Tibial artery (tissue), 4 donors: ENCODE results near the gene HSPA1L.
"Not testable (repeated sequence)": the region's sequence is repeated elsewhere in the genome, so short reads cannot be mapped to it uniquely, and the experiment has no call there.

Source experiments
- DNase-seq, 2 donors: peaks; one replicate each; pipeline ENCODE4 v3.0.0-alpha.2; 2019
- H3K27ac ChIP-seq, 2 donors: fragments of 200-600 bp; sonication (generic) in 1 of 2; 1 replicate in 1 of 2; 2 replicates in 1 of 2; pipeline ENCODE4 v1.5.1; 2018 to 2019; ENCODE audit warnings: mild to moderate bottlenecking in 1 of 2
- H3K27me3 ChIP-seq, 2 donors: fragments of 200-600 bp; sonication (generic) in 1 of 2; one replicate each; pipeline versions ENCODE4 v1.5.1 to v1.6.0; 2016 to 2019
- H3K36me3 ChIP-seq, 3 donors: fragments of 200-600 bp; sonication (generic) in 2 of 3; one replicate each; pipeline ENCODE4 v1.5.1; 2016 to 2019; ENCODE audit warnings: mild to moderate bottlenecking in 2 of 3
- H3K4me1 ChIP-seq, 4 donors: fragments of 200-600 bp; sonication (generic) in 2 of 4; 1 replicate in 3 of 4; 2 replicates in 1 of 4; pipeline ENCODE4 v1.5.1; 2016 to 2019
- H3K4me3 ChIP-seq, 2 donors: fragments of 200-600 bp; sonication (generic) in 1 of 2; 1 replicate in 1 of 2; 2 replicates in 1 of 2; pipeline ENCODE4 v1.5.1; 2018 to 2019; ENCODE audit warnings: mild to moderate bottlenecking in 2 of 2
- H3K9me3 ChIP-seq, 3 donors: fragments of 200-600 bp; sonication (generic) in 1 of 3; one replicate each; pipeline ENCODE4 v1.5.1; 2016 to 2019
- CTCF ChIP-seq, 2 experiments: fragments of 200-600 bp in 1 of 2; fragments of 450-650 bp in 1 of 2; IDR thresholded peaks; one replicate each; pipeline ENCODE4 v1.5.1; 2017 to 2019; ENCODE audit warnings: antibody characterized with exemption in 2 of 2, mild to moderate bottlenecking in 1 of 2, moderate library complexity in 1 of 2
- intact Hi-C: fragments of 100-400 bp; cut with DNase I; formaldehyde crosslinking; loops from one replicate; pipeline ENCODE4 v1.15.0; 2023; ENCODE audit warnings: low total_unique reads

Gene HSPA1L

GRCh38 chr6:31815025-31815838 is at the start of gene HSPA1L, which contains the start of gene HSPA1A:
Gene HSPA1L, minus strand, starts transcription at chr6:31815283. Its CDS starts 3,311 bp downstream, at chr6:31811972.
Gene HSPA1A, plus strand, starts transcription at chr6:31815543. Its CDS starts 214 bp downstream, at chr6:31815757.
- peak within 1 kb of the TSS; percentile 56 to 57 for H3K4me3 ChIP-seq
- no peaks in the 10 kb centered on the region for H3K27me3 ChIP-seq
- TF ChIP-seq CTCF (IDR thresholded peaks at IDR 0.05): peak in 1 of 2 experiments; percentile 23
- H3K4me1 ChIP-seq: peaks cover 0 to 37% (median 23%) of the 10 kb centered on the region in 4 donors
- no peaks in the 10 kb centered on the region for H3K9me3 ChIP-seq
- no peaks in the 10 kb centered on the region for H3K36me3 ChIP-seq
- peak within 1 kb of the TSS; percentile 89 to 97 for H3K27ac ChIP-seq
- peak; percentile 93 to 98 for DNase-seq
- intact Hi-C loops: no loop called here

GRCh38 chr6:31864818-31865204 is 49.7 kb upstream of the HSPA1L start:
- intact Hi-C loops: no loop called here
- Histone ChIP-seq H3K9me3 (no peaks in the 10 kb centered on the region), H3K27ac (no peak overlapping the region), H3K4me1 (peaks cover 0 to 24% (median 20%) of the 10 kb centered on the region in 4 donors), H3K36me3 (peaks cover 6 to 13% (median 6%) of the 10 kb centered on the region in 3 donors), H3K4me3 (no peak overlapping the region), H3K27me3 (peaks cover 0 to 3% of the 10 kb centered on the region in 2 donors)
- no peak for TF ChIP-seq CTCF (IDR thresholded peaks at IDR 0.05)
- DNase-seq: no peak

GRCh38 chr6:31864123-31864562 is 49.1 kb upstream of the HSPA1L start:
- H3K9me3 ChIP-seq, DNase-seq: not testable (repeated sequence)
- H3K4me3 ChIP-seq: peak overlapping the region; percentile 73 to 77

GRCh38 chr6:31862344-31863235 is 47.5 kb upstream of the HSPA1L start, which contains the start of gene NEU1:
Gene NEU1, minus strand, starts transcription at chr6:31862821. Its CDS starts 45 bp downstream, at chr6:31862776.
- Histone ChIP-seq H3K27ac (peak within 1 kb of the TSS; percentile 88), H3K4me3 (peak within 1 kb of the TSS; percentile 73 to 77), H3K9me3 (no peaks in the 10 kb centered on the region), H3K27me3 (no peaks in the 10 kb centered on the region), H3K4me1 (peaks cover 0 to 24% (median 20%) of the 10 kb centered on the region in 4 donors), H3K36me3 (peaks cover 25 to 35% (median 29%) of the 10 kb centered on the region in 3 donors)
- intact Hi-C loops: no loop called here
- DNase-seq: peak; percentile 100
- TF ChIP-seq CTCF (IDR thresholded peaks at IDR 0.05): no peak

More at GRCh38 chr6:31864123-31864562, 49.1 kb upstream of the HSPA1L start:
- intact Hi-C loops, H3K27me3 ChIP-seq: not testable (repeated sequence)
- peaks cover 13 to 19% (median 13%) of the 10 kb centered on the region in 3 donors for H3K36me3 ChIP-seq
- peaks cover 0 to 24% (median 20%) of the 10 kb centered on the region in 4 donors for H3K4me1 ChIP-seq
- peak overlapping the region; percentile 56 to 81 for H3K27ac ChIP-seq

- no peaks in the 10 kb centered on the region for H3K9me3 ChIP-seq
- no peak for DNase-seq
- H3K36me3 ChIP-seq: peaks cover 25 to 41% (median 35%) of the 10 kb centered on the region in 3 donors
- no peaks in the 10 kb centered on the region for H3K27me3 ChIP-seq
- H3K27ac ChIP-seq: peak overlapping the region; percentile 88
- peaks cover 0 to 24% (median 20%) of the 10 kb centered on the region in 4 donors for H3K4me1 ChIP-seq
- no peak for TF ChIP-seq CTCF (IDR thresholded peaks at IDR 0.05)
- peak overlapping the region; percentile 73 to 77 for H3K4me3 ChIP-seq
- intact Hi-C loops: no loop called here
Observed at GRCh38 chr6:31861919-31862343, 46.8 kb upstream of the HSPA1L start.
